ENCODE results near the gene RASSF9. TPM values are rescaled to one million over a fixed set of nuclear protein-coding genes. Genes with fewer than 3 reads are reported as not detected.
A peak's percentile ranks its signal among the peaks of the same experiment; 100 is the strongest.

Gene RASSF9
- total and polyA plus RNA-seq, 8 donors: 0.68 to 5.4 (median 1.2) TPM

DNA sequence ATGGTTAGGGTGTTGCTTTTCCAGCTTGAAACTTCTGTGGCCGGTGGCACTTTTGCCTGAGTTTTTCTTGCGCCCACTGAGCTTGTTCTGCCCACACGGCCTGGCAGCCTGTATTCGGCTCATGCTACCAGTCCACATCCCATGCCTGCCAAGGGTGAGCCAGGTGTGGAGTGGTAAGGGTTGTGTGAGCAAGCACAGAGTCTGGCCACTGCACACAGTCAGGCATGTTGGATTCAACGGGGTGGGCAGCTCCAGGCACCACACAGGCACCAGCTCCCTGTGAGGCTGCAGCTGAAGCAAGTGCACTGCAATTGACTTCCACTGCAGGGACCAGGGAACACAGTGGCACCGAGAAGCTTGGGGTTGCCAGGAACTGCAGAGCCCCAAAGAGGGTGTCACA lies 19.1 kb upstream of the RASSF9 start:
- H3K27ac ChIP-seq: no peak overlapping the region
- no peaks in the 10 kb centered on the region for H3K36me3 ChIP-seq
- ATAC-seq: no peak
- no peaks in the 10 kb centered on the region for H3K9me3 ChIP-seq
- no peak for DNase-seq
- FAIRE-seq: no peak
- TF ChIP-seq, protein P1, sequence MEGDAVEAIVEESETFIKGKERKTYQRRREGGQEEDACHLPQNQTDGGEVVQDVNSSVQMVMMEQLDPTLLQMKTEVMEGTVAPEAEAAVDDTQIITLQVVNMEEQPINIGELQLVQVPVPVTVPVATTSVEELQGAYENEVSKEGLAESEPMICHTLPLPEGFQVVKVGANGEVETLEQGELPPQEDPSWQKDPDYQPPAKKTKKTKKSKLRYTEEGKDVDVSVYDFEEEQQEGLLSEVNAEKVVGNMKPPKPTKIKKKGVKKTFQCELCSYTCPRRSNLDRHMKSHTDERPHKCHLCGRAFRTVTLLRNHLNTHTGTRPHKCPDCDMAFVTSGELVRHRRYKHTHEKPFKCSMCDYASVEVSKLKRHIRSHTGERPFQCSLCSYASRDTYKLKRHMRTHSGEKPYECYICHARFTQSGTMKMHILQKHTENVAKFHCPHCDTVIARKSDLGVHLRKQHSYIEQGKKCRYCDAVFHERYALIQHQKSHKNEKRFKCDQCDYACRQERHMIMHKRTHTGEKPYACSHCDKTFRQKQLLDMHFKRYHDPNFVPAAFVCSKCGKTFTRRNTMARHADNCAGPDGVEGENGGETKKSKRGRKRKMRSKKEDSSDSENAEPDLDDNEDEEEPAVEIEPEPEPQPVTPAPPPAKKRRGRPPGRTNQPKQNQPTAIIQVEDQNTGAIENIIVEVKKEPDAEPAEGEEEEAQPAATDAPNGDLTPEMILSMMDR (IDR thresholded peaks at IDR 0.05): no peak
- H3K4me3 ChIP-seq: no peak overlapping the region
- 75 to 92% methylated on average over 6 of the region's 6 CpGs for WGBS, 2 donors
- H3K27me3 ChIP-seq: no peaks in the 10 kb centered on the region
- no peaks in the 10 kb centered on the region for H3K4me1 ChIP-seq
- intact Hi-C loops (cut with DNase I): no loop called here

DNA sequence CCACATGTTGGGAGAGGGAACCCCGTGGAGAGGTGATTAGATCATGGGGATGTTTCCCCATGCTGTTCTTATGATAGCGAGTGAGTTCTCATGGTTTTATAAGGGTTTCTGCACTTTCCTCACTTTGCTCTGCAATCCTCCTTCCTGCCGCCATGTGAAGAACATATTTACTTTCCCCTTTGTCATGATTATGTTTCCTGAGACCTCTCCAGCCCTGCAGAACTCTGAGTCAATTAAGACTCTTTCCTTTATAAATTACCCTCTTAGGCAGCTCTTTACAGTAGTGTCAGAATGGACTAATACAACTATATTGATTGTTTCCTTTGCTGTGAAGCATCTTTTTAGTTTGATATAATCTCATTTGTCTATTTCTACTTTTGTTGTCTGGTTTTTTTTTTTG lies 13.1 kb upstream of the RASSF9 start:
- Histone ChIP-seq H3K36me3 (no peaks in the 10 kb centered on the region), H3K27ac (no peak overlapping the region), H3K4me1 (no peaks in the 10 kb centered on the region), H3K27me3 (no peaks in the 10 kb centered on the region), H3K4me3 (no peak overlapping the region), H3K9me3 (no peaks in the 10 kb centered on the region)
- no peak for FAIRE-seq
- no peak for DNase-seq
- TF ChIP-seq, protein P1 (IDR thresholded peaks at IDR 0.05): no peak
- ATAC-seq: no peak
- intact Hi-C loops (cut with DNase I): no loop called here
- 73 to 85% methylated on average over 3 of the region's 3 CpGs for WGBS, 2 donors

DNA sequence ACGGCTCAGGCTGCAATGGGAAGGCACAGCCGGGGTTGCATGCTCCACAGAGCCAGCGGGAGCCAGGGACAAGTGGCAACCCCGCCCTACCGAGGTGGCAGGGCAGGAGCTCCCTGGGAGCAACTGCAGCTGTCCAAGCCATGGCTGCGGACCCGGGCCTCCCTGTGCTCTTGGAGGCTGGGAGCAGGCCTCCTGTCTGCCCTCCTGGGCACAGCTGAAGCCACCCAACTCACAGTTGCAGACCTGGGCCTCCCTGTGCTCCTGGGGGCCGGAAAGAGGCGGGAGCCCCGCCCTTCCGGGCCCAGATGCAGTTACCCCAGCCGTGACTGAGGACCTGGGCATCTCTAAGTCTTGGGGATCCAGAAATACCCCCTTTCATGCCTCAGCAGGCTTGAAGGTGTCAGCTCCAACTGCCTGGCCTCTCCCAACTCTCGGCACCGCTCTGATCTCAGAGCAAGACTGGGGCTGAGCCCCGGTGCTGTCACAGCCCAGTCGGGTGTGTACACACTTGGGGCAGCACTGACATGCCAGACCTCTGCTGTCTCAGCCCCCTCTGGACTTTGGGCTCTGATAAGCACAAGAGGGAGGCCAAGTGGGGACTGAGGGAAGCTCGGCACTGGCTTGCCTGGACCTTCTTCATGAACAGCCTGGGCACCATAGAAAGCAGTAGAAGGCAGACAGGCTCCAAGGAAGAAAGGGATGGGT lies 7.5 kb upstream of the RASSF9 start:
- FAIRE-seq: no peak
- Histone ChIP-seq H3K4me1 (no peaks in the 10 kb centered on the region), H3K4me3 (no peak overlapping the region), H3K9me3 (no peaks in the 10 kb centered on the region), H3K36me3 (no peaks in the 10 kb centered on the region), H3K27me3 (no peaks in the 10 kb centered on the region), H3K27ac (no peak overlapping the region)
- peak in 1 of 6 donors; percentile 59 for DNase-seq
- WGBS, 2 donors: 81 to 85% methylated on average over 17 of the region's 17 CpGs
- intact Hi-C loops (cut with DNase I): no loop called here
- TF ChIP-seq, protein P1 (IDR thresholded peaks at IDR 0.05): no peak
- no peak for ATAC-seq

DNA sequence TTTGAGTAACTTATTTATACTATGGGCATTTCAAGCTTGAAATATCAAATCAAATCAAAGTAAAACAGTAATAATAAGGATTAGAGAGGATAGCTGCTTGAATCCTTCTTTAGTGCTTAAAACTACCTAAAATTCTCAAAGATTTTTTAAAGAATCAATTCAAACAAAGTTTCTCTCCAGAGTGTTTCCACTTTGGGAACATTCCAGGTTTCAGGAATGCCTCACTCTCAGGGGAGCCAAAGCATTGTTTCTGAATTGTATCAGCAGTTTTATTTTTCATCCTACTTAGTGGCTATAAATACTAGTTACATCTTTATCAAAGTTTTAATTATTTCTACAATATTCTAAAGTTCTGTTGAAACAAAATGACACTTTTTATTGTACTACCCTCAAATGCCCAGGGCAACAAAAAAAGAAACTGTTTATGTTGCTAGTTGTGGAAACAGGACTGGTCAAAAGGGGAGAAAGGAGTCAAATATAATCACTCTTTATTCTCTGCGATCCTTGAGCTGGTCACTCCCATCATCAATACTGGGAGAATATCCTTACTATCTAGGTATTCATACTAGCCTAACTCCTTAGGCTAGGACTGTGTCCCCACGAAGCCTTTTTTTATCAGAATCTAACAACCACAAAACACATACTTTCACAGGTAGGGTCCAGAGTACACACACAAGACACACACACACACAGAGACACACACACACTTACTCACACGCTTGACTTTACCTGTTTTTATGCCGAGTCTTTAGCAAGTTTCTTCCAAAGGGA lies 598 bp downstream of the RASSF9 start:
- TF ChIP-seq, protein P1 (IDR thresholded peaks at IDR 0.05): no peak
- no peak for DNase-seq
- Histone ChIP-seq H3K27ac (peak overlapping the region; percentile 13 to 84 (median 60)), H3K9me3 (no peaks in the 10 kb centered on the region), H3K27me3 (no peaks in the 10 kb centered on the region), H3K4me1 (no peaks in the 10 kb centered on the region), H3K36me3 (no peaks in the 10 kb centered on the region), H3K4me3 (peak overlapping the region; percentile 3 to 44 (median 22))
- 2 to 4% methylated on average over 4 of the region's 4 CpGs for WGBS, 2 donors
- intact Hi-C loops (cut with DNase I): no loop called here
- peak; percentile 40 to 58 (median 56) for ATAC-seq
- FAIRE-seq: no peak

DNA sequence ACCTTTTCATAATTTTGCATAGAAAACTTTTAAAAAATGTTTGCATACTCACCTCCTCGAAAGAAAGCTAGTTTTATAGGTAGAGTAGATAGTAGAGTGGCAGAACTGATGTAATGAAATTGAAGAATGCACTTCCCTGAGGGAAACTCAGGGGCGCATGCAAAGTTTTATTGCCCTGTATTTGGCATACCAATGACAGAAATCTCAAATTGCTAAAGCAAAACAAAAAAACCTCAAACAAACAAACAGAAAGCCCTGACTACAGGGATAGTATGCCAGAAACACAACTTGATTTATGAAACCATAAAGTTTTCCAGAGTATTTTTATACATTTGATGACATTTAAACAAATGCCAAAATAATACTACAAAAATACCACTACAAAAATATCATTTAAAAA lies 1.8 kb downstream of the RASSF9 start:
- H3K4me3 ChIP-seq: peak overlapping the region in 2 of 4 donors; percentile 1 to 44
- H3K27ac ChIP-seq: peak overlapping the region in 1 of 4 donors; percentile 83
- DNase-seq (no peak), ATAC-seq (no peak), FAIRE-seq (no peak)
- TF ChIP-seq, protein P1 (IDR thresholded peaks at IDR 0.05): no peak
- intact Hi-C loops (cut with DNase I): no loop called here
- H3K4me1 ChIP-seq: no peaks in the 10 kb centered on the region
- H3K36me3 ChIP-seq: no peaks in the 10 kb centered on the region
- 50 to 56% methylated on average over 2 of the region's 2 CpGs for WGBS, 2 donors
- H3K27me3 ChIP-seq: no peaks in the 10 kb centered on the region
- H3K9me3 ChIP-seq: no peaks in the 10 kb centered on the region

Measured in pancreas (tissue), 10 donors.